GM23338 (cell line): ENCODE data around the gene EPHB1. TPM values are rescaled to one million over a fixed set of nuclear protein-coding genes. Genes with fewer than 3 reads are reported as not detected.

Experiments
- ATAC-seq: fragments of 200-7000 bp; cut with Tn5 transposase; 3 replicates; pipeline ENCODE4 v1.9.1; 2020
- DNase-seq: peaks from one replicate; pipeline ENCODE4 v3.0.0-alpha.2; 2015; ENCODE audit warnings: low spot score
- H2AFZ ChIP-seq: fragments of 200-600 bp; sonication (generic); 2 replicates; pipeline ENCODE4 v1.8.0; 2016; ENCODE audit warnings: antibody characterized with exemption, mild to moderate bottlenecking, moderate library complexity
- H3F3A ChIP-seq: fragments of 200-600 bp; sonication (generic); replicated peaks from 2 replicates; pipeline ENCODE4 v1.8.0; 2017; ENCODE audit warnings: antibody characterized with exemption, mixed run types, low read depth
- H3K27ac ChIP-seq: fragments of 200-600 bp; sonication (generic); 2 replicates; pipeline ENCODE4 v1.6.1; 2016; ENCODE audit warnings: low read depth
- H3K27me3 ChIP-seq: fragments of 200-600 bp; sonication (generic); 2 replicates; pipeline ENCODE4 v1.8.0; 2016; ENCODE audit warnings: mild to moderate bottlenecking, mixed run types, moderate library complexity; ENCODE audit not compliant: insufficient read depth
- H3K36me3 ChIP-seq: fragments of 200-600 bp; sonication (generic); 2 replicates; pipeline ENCODE4 v1.8.0; 2016; ENCODE audit warnings: mild to moderate bottlenecking; ENCODE audit not compliant: insufficient read depth
- H3K4me1 ChIP-seq: fragments of 200-600 bp; sonication (generic); 2 replicates; pipeline ENCODE4 v1.8.0; 2016; ENCODE audit warnings: mild to moderate bottlenecking, moderate library complexity; ENCODE audit not compliant: insufficient read depth
- H3K4me2 ChIP-seq: fragments of 200-600 bp; sonication (generic); 2 replicates; pipeline ENCODE4 v1.7.1; 2017; ENCODE audit warnings: mixed run types
- H3K4me3 ChIP-seq: fragments of 200-600 bp; sonication (generic); 2 replicates; pipeline ENCODE4 v1.6.1; 2016; ENCODE audit warnings: mixed run types
- H3K79me2 ChIP-seq: fragments of 200-600 bp; sonication (generic); replicated peaks from 2 replicates; pipeline ENCODE4 v1.8.0; 2017; ENCODE audit warnings: mild to moderate bottlenecking; ENCODE audit not compliant: insufficient read depth
- H3K9me2 ChIP-seq: fragments of 200-600 bp; sonication (generic); 2 replicates; pipeline ENCODE4 v1.8.0; 2017; ENCODE audit not compliant: insufficient read depth
- H4K20me1 ChIP-seq: fragments of 200-600 bp; sonication (generic); replicated peaks from 2 replicates; pipeline ENCODE4 v1.8.0; 2017; ENCODE audit warnings: mild to moderate bottlenecking; ENCODE audit not compliant: insufficient read depth
- H3K27ac Mint-ChIP-seq: 2 replicates; pipeline ENCODE4 v1.8.0; 2020; ENCODE audit warnings: inconsistent platforms, mild to moderate bottlenecking, moderate library complexity, mixed read lengths
- H3K27me3 Mint-ChIP-seq: 3 replicates; pipeline ENCODE4 v1.8.0; 2022; ENCODE audit warnings: low read depth, mild to moderate bottlenecking, moderate library complexity, mixed read lengths, inconsistent platforms; ENCODE audit not compliant: insufficient read depth, poor library complexity
- H3K36me3 Mint-ChIP-seq: 3 replicates; pipeline ENCODE4 v1.8.0; 2021; ENCODE audit warnings: low read depth, mild to moderate bottlenecking, inconsistent platforms, moderate library complexity, mixed read lengths
- H3K4me1 Mint-ChIP-seq: 3 replicates; pipeline ENCODE4 v1.8.0; 2020; ENCODE audit warnings: mild to moderate bottlenecking, inconsistent platforms, mixed read lengths
- H3K4me3 Mint-ChIP-seq: 3 replicates; pipeline ENCODE4 v1.8.0; 2021; ENCODE audit warnings: moderate library complexity, mild to moderate bottlenecking, inconsistent platforms, mixed read lengths
- H3K9me3 Mint-ChIP-seq: 3 replicates; pipeline ENCODE4 v1.8.0; 2020; ENCODE audit warnings: moderate library complexity, mild to moderate bottlenecking, inconsistent platforms, mixed read lengths
- CREB1 ChIP-seq: fragments of 250-450 bp; sonication (Bioruptor Pico); IDR thresholded peaks from 2 replicates; pipeline ENCODE4 v1.5.0; 2020; ENCODE audit warnings: low read depth, mild to moderate bottlenecking, moderate library complexity
- EZH2 ChIP-seq: fragments of 200-600 bp; sonication (generic); IDR thresholded peaks from one replicate; pipeline ENCODE4 v1.8.0; 2017; ENCODE audit warnings: antibody characterized with exemption, mild to moderate bottlenecking, low read depth; ENCODE audit not compliant: unreplicated experiment
- EZH2phosphoT487 ChIP-seq: fragments of 200-600 bp; sonication (generic); IDR thresholded peaks from one replicate; pipeline ENCODE4 v1.8.1; 2018; ENCODE audit warnings: antibody characterized with exemption; ENCODE audit not compliant: unreplicated experiment
- JUNB ChIP-seq: IDR thresholded peaks from one replicate; pipeline ENCODE4 v1.6.1; 2016; ENCODE audit warnings: antibody characterized with exemption; ENCODE audit not compliant: unreplicated experiment
- NANOG ChIP-seq: IDR thresholded peaks from 2 replicates; pipeline ENCODE4 v1.6.1; 2016; ENCODE audit warnings: antibody characterized with exemption, borderline replicate concordance
- POLR2AphosphoS5 ChIP-seq: IDR thresholded peaks from 2 replicates; pipeline ENCODE4 v1.6.1; 2016; ENCODE audit warnings: antibody characterized with exemption, low read depth
- STAT1 ChIP-seq: IDR thresholded peaks from one replicate; pipeline ENCODE4 v1.6.1; 2016; ENCODE audit warnings: antibody characterized with exemption; ENCODE audit not compliant: unreplicated experiment
- ZNF114 ChIP-seq: fragments of 250-450 bp; sonication (Bioruptor Pico); IDR thresholded peaks from 2 replicates; pipeline ENCODE4 v1.5.0; 2020; ENCODE audit warnings: mild to moderate bottlenecking, moderate library complexity
- ZNF331 ChIP-seq: fragments of 250-450 bp; sonication (Bioruptor Pico); IDR thresholded peaks from 2 replicates; pipeline ENCODE4 v1.5.0; 2020; ENCODE audit warnings: low read depth, mild to moderate bottlenecking, moderate library complexity
- polyA plus RNA-seq: library from polyadenylated mRNA; unstranded; fragments of >200 nt; fragmentation: Nextera tagmentation; extraction: Ambion mirVana; gene quantifications from 2 replicates; pipeline ENCODE4 v1.2.1, GENCODE V29; 2016
- total RNA-seq: library from RNA; depleted of rRNA; stranded (reverse); fragments of >200 nt; shearing (Covaris generic); gene quantifications from 2 replicates; pipeline ENCODE4 v1.2.3, GENCODE V29; 2014
- TF ChIP-seq, protein P1 (sequence below): fragments of 250-450 bp; sonication (Bioruptor Pico); IDR thresholded peaks from 2 replicates; pipeline ENCODE4 v1.5.0; 2020; ENCODE audit warnings: mild to moderate bottlenecking, moderate library complexity
- TF ChIP-seq, protein P2 (sequence below), 2 experiments: fragments of 200-600 bp in 1 of 2; sonication (generic) in 1 of 2; conservative IDR thresholded peaks; 2 replicates each; pipeline versions ENCODE4 v1.5.1 to v1.6.1; 2016 to 2017; ENCODE audit warnings: antibody characterized with exemption in 2 of 2, low read depth in 2 of 2, mild to moderate bottlenecking in 2 of 2, moderate library complexity in 1 of 2
- TF ChIP-seq, protein P3 (sequence below): IDR thresholded peaks from one replicate; pipeline ENCODE4 v1.6.1; 2018; ENCODE audit warnings: antibody characterized with exemption; ENCODE audit not compliant: unreplicated experiment
- TF ChIP-seq, protein P4 (sequence below): IDR thresholded peaks from 2 replicates; pipeline ENCODE4 v1.6.1; 2016; ENCODE audit warnings: antibody characterized with exemption

The EPHB1 gene
- total and polyA plus RNA-seq, 2 experiments from 2014 or later: 2.7 to 5.2 TPM

- H2AFZ ChIP-seq: no peak overlapping the region
- no peaks in the 10 kb centered on the region for H3K79me2 ChIP-seq
- H3K9me3 Mint-ChIP-seq: no peaks in the 10 kb centered on the region; the same call in 2 of the 3 replicates
- H3K4me1 ChIP-seq: no peaks in the 10 kb centered on the region
- no peaks in the 10 kb centered on the region for H3K36me3 Mint-ChIP-seq
- no peak for DNase-seq
- no peak overlapping the region for H3K4me3 Mint-ChIP-seq
- no peaks in the 10 kb centered on the region for H3K27me3 ChIP-seq
- H3K27me3 Mint-ChIP-seq: no peaks in the 10 kb centered on the region
- no peaks in the 10 kb centered on the region for H4K20me1 ChIP-seq
- TF ChIP-seq, protein P1, sequence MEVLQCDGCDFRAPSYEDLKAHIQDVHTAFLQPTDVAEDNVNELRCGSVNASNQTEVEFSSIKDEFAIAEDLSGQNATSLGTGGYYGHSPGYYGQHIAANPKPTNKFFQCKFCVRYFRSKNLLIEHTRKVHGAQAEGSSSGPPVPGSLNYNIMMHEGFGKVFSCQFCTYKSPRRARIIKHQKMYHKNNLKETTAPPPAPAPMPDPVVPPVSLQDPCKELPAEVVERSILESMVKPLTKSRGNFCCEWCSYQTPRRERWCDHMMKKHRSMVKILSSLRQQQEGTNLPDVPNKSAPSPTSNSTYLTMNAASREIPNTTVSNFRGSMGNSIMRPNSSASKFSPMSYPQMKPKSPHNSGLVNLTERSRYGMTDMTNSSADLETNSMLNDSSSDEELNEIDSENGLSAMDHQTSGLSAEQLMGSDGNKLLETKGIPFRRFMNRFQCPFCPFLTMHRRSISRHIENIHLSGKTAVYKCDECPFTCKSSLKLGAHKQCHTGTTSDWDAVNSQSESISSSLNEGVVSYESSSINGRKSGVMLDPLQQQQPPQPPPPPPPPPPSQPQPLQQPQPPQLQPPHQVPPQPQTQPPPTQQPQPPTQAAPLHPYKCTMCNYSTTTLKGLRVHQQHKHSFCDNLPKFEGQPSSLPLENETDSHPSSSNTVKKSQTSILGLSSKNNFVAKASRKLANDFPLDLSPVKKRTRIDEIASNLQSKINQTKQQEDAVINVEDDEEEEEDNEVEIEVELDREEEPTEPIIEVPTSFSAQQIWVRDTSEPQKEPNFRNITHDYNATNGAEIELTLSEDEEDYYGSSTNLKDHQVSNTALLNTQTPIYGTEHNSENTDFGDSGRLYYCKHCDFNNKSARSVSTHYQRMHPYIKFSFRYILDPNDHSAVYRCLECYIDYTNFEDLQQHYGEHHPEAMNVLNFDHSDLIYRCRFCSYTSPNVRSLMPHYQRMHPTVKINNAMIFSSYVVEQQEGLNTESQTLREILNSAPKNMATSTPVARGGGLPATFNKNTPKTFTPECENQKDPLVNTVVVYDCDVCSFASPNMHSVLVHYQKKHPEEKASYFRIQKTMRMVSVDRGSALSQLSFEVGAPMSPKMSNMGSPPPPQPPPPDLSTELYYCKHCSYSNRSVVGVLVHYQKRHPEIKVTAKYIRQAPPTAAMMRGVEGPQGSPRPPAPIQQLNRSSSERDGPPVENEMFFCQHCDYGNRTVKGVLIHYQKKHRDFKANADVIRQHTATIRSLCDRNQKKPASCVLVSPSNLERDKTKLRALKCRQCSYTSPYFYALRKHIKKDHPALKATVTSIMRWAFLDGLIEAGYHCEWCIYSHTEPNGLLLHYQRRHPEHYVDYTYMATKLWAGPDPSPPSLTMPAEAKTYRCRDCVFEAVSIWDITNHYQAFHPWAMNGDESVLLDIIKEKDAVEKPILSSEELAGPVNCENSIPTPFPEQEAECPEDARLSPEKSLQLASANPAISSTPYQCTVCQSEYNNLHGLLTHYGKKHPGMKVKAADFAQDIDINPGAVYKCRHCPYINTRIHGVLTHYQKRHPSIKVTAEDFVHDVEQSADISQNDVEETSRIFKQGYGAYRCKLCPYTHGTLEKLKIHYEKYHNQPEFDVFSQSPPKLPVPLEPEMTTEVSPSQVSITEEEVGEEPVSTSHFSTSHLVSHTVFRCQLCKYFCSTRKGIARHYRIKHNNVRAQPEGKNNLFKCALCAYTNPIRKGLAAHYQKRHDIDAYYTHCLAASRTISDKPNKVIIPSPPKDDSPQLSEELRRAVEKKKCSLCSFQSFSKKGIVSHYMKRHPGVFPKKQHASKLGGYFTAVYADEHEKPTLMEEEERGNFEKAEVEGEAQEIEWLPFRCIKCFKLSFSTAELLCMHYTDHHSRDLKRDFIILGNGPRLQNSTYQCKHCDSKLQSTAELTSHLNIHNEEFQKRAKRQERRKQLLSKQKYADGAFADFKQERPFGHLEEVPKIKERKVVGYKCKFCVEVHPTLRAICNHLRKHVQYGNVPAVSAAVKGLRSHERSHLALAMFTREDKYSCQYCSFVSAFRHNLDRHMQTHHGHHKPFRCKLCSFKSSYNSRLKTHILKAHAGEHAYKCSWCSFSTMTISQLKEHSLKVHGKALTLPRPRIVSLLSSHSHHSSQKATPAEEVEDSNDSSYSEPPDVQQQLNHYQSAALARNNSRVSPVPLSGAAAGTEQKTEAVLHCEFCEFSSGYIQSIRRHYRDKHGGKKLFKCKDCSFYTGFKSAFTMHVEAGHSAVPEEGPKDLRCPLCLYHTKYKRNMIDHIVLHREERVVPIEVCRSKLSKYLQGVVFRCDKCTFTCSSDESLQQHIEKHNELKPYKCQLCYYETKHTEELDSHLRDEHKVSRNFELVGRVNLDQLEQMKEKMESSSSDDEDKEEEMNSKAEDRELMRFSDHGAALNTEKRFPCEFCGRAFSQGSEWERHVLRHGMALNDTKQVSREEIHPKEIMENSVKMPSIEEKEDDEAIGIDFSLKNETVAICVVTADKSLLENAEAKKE: no peak
- TF ChIP-seq EZH2phosphoT487 (no peak), CREB1 (no peak), JUNB (no peak), STAT1 (no peak), EZH2 (no peak), ZNF114 (CRISPR knock-in tag) (no peak), ZNF331 (no peak), NANOG (no peak), POLR2AphosphoS5 (no peak)
- TF ChIP-seq, protein P2, sequence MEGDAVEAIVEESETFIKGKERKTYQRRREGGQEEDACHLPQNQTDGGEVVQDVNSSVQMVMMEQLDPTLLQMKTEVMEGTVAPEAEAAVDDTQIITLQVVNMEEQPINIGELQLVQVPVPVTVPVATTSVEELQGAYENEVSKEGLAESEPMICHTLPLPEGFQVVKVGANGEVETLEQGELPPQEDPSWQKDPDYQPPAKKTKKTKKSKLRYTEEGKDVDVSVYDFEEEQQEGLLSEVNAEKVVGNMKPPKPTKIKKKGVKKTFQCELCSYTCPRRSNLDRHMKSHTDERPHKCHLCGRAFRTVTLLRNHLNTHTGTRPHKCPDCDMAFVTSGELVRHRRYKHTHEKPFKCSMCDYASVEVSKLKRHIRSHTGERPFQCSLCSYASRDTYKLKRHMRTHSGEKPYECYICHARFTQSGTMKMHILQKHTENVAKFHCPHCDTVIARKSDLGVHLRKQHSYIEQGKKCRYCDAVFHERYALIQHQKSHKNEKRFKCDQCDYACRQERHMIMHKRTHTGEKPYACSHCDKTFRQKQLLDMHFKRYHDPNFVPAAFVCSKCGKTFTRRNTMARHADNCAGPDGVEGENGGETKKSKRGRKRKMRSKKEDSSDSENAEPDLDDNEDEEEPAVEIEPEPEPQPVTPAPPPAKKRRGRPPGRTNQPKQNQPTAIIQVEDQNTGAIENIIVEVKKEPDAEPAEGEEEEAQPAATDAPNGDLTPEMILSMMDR (conservative IDR thresholded peaks at IDR 0.05; ENCODE audit: low read depth in 2 of 2): no peak
- TF ChIP-seq, protein P3, sequence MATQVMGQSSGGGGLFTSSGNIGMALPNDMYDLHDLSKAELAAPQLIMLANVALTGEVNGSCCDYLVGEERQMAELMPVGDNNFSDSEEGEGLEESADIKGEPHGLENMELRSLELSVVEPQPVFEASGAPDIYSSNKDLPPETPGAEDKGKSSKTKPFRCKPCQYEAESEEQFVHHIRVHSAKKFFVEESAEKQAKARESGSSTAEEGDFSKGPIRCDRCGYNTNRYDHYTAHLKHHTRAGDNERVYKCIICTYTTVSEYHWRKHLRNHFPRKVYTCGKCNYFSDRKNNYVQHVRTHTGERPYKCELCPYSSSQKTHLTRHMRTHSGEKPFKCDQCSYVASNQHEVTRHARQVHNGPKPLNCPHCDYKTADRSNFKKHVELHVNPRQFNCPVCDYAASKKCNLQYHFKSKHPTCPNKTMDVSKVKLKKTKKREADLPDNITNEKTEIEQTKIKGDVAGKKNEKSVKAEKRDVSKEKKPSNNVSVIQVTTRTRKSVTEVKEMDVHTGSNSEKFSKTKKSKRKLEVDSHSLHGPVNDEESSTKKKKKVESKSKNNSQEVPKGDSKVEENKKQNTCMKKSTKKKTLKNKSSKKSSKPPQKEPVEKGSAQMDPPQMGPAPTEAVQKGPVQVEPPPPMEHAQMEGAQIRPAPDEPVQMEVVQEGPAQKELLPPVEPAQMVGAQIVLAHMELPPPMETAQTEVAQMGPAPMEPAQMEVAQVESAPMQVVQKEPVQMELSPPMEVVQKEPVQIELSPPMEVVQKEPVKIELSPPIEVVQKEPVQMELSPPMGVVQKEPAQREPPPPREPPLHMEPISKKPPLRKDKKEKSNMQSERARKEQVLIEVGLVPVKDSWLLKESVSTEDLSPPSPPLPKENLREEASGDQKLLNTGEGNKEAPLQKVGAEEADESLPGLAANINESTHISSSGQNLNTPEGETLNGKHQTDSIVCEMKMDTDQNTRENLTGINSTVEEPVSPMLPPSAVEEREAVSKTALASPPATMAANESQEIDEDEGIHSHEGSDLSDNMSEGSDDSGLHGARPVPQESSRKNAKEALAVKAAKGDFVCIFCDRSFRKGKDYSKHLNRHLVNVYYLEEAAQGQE: no peak
- TF ChIP-seq, protein P4, sequence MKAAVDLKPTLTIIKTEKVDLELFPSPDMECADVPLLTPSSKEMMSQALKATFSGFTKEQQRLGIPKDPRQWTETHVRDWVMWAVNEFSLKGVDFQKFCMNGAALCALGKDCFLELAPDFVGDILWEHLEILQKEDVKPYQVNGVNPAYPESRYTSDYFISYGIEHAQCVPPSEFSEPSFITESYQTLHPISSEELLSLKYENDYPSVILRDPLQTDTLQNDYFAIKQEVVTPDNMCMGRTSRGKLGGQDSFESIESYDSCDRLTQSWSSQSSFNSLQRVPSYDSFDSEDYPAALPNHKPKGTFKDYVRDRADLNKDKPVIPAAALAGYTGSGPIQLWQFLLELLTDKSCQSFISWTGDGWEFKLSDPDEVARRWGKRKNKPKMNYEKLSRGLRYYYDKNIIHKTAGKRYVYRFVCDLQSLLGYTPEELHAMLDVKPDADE: no peak
- peaks cover 2% of the 10 kb centered on the region; the same call in 1 of the 3 replicates for H3K4me1 Mint-ChIP-seq
- H3K9me2 ChIP-seq: no peaks in the 10 kb centered on the region
- H3K36me3 ChIP-seq: no peaks in the 10 kb centered on the region
- no peak overlapping the region for H3K4me2 ChIP-seq
- no peak overlapping the region for H3K27ac ChIP-seq
- no peak for ATAC-seq
- no peak overlapping the region for H3K27ac Mint-ChIP-seq
- H3F3A ChIP-seq: no peaks in the 10 kb centered on the region
- no peak overlapping the region for H3K4me3 ChIP-seq
These were observed 350.5 kb downstream of the EPHB1 start for GRCh38 chr3:135145581-135145980.
